Measurements from ENCODE around the gene SEMA3B.

GRCh38 chr3:50287262-50287661 is 18.3 kb downstream of the SEMA3B start:
- TF ChIP-seq POLR2A (IDR thresholded peaks at IDR 0.05) (no peak), CTCF (IDR thresholded peaks at IDR 0.05) (no peak), POLR2AphosphoS5 (IDR thresholded peaks at IDR 0.05) (no peak), EP300 (IDR thresholded peaks at IDR 0.05) (no peak)

Measured in gastroesophageal sphincter (tissue), 3 donors.